Lower leg skin (tissue), 4 donors: ENCODE data around the gene CYREN. TPM values are rescaled to one million over a fixed set of nuclear protein-coding genes. Genes with fewer than 3 reads are reported as not detected.
A peak's percentile ranks its signal among the peaks of the same experiment; 100 is the strongest.

ENCODE experiments used
- DNase-seq, 2 donors: peaks; one replicate each; pipeline ENCODE4 v3.0.0-alpha.2; 2019; ENCODE audit warnings: low spot score in 2 of 2
- H3K4me3 ChIP-seq: fragments of 200-600 bp; sonication (generic); 2 replicates; pipeline ENCODE4 v1.5.1; 2017; ENCODE audit warnings: mild to moderate bottlenecking, low read depth; ENCODE audit not compliant: poor library complexity, severe bottlenecking
- POLR2A ChIP-seq, 2 donors: fragments of 450-650 bp; IDR thresholded peaks; one replicate each; pipeline ENCODE4 v1.6.1; 2016 to 2017; ENCODE audit warnings: antibody characterized with exemption in 2 of 2, mild to moderate bottlenecking in 1 of 2, moderate library complexity in 1 of 2
- WGBS, 2 donors: methylation state at CpG; one replicate each; pipeline ENCODE4 v1.1.5; 2018; 5-methylcytosine and 5-hydroxymethylcytosine counted together
- intact Hi-C: fragments of 100-400 bp; cut with DNase I; formaldehyde crosslinking; loops from one replicate; pipeline ENCODE4 v1.15.0; 2023; ENCODE audit warnings: low total_unique reads
- total RNA-seq, 4 donors: library from RNA; depleted of rRNA; stranded (reverse); fragments of >200 nt; gene quantifications; one replicate each; pipeline ENCODE4 v1.1.0, GENCODE V29; 2016
- TF ChIP-seq, protein P1 (sequence below), 3 donors: fragments of 450-650 bp; IDR thresholded peaks; one replicate each; pipeline ENCODE4 v1.5.1; 2016; ENCODE audit warnings: antibody characterized with exemption in 3 of 3, mild to moderate bottlenecking in 3 of 3, moderate library complexity in 2 of 3

The CYREN gene
- total RNA-seq, 4 donors from 2014 or later, result 26.1 to 42.2 (median 30.5) TPM

DNA sequence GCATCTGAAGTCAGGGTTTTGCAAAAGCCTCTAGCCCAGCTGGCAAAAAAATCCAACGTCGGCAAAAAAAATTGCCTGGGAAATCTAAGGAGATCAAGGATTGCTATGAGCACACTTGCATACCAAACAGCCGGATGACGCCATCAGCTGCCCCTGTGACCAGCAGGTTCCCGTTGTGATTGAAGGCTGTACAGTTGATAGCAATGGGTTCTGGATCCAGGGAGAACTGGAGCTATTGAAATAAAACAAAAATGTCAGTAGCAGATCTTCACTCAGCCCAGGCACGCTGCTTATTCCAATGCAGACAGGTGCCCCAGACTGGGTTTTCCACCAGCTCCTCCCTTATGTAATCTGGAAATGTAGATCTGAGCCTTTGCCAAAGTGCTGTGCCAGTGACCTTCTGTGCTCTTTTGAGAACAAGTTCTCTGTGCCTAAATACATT, 18.7 kb upstream of the CYREN start:
- DNase-seq, result peak in 1 of 2 donors; percentile 62
- H3K4me3 ChIP-seq, result no peak overlapping the region
- TF ChIP-seq, protein P1, sequence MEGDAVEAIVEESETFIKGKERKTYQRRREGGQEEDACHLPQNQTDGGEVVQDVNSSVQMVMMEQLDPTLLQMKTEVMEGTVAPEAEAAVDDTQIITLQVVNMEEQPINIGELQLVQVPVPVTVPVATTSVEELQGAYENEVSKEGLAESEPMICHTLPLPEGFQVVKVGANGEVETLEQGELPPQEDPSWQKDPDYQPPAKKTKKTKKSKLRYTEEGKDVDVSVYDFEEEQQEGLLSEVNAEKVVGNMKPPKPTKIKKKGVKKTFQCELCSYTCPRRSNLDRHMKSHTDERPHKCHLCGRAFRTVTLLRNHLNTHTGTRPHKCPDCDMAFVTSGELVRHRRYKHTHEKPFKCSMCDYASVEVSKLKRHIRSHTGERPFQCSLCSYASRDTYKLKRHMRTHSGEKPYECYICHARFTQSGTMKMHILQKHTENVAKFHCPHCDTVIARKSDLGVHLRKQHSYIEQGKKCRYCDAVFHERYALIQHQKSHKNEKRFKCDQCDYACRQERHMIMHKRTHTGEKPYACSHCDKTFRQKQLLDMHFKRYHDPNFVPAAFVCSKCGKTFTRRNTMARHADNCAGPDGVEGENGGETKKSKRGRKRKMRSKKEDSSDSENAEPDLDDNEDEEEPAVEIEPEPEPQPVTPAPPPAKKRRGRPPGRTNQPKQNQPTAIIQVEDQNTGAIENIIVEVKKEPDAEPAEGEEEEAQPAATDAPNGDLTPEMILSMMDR (IDR thresholded peaks at IDR 0.05), result no peak
- no peak for TF ChIP-seq POLR2A (IDR thresholded peaks at IDR 0.05)
- WGBS, 2 donors, result 72 to 80% methylated on average over 6 of the region's 6 CpGs
- intact Hi-C loops, result no loop called here

GRCh38 chr7:135188298-135188984, 17.9 kb upstream of the CYREN start:
- no peak overlapping the region for H3K4me3 ChIP-seq
- no peak for TF ChIP-seq POLR2A (IDR thresholded peaks at IDR 0.05)
- TF ChIP-seq, protein P1 (IDR thresholded peaks at IDR 0.05), result no peak
- 91 to 94% methylated on average over 12 of the region's 12 CpGs for WGBS, 2 donors
- intact Hi-C loops, result no loop called here
- peak in 1 of 2 donors; percentile 66 for DNase-seq

DNA sequence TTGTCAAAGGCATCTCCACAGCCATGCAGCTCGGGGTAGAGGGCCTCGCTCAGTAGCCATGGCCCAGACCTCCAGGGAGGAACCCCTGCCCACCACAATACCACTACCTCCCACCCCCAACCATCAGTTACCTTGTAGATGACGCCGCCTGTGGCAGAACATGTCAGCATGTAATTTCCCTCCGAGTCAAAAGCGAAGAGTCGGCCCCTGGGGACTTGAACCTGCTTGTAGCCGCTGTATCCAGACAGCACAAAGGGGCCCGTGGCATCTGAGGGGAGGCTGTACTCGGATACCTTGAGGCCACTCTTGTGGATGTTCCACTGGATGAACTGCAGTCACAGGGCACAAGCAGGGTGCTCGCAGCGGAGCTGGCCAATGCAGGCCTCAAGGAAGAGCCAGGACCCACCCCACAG, 16.3 kb upstream of the CYREN start:
- intact Hi-C loops, result no loop called here
- WGBS, 2 donors, result 89 to 97% methylated on average over 11 to 12 of the region's 12 CpGs
- DNase-seq, result peak in 1 of 2 donors; percentile 75
- no peak for TF ChIP-seq POLR2A (IDR thresholded peaks at IDR 0.05)
- TF ChIP-seq, protein P1 (IDR thresholded peaks at IDR 0.05), result no peak
- no peak overlapping the region for H3K4me3 ChIP-seq

GRCh38 chr7:135186261-135186540, 15.7 kb upstream of the CYREN start:
- DNase-seq, result no peak
- 96 to 100% methylated on average over 2 to 3 of the region's 3 CpGs for whole genome bisulfite sequencing, 2 donors
- no peak for TF ChIP-seq POLR2A (IDR thresholded peaks at IDR 0.05)
- TF ChIP-seq, protein P1 (IDR thresholded peaks at IDR 0.05), result no peak
- H3K4me3 ChIP-seq, result no peak overlapping the region
- intact Hi-C loops, result no loop called here

- TF ChIP-seq POLR2A (IDR thresholded peaks at IDR 0.05), result no peak
- TF ChIP-seq, protein P1 (IDR thresholded peaks at IDR 0.05), result no peak
- peak in 1 of 2 donors; percentile 72 for DNase-seq
- H3K4me3 ChIP-seq, result no peak overlapping the region
- WGBS, 2 donors, result 86 to 91% methylated on average over 7 of the region's 7 CpGs
- intact Hi-C loops, result no loop called here
Measured at GRCh38 chr7:135185471-135186260, 15.2 kb upstream of the CYREN start.
